ENCODE measurements around the gene TSHZ2.

- TF ChIP-seq ARNT (IDR thresholded peaks at IDR 0.05) (no peak), SP1 (IDR thresholded peaks at IDR 0.05) (no peak)
These were observed 177.2 kb downstream of the TSHZ2 start for GRCh38 chr20:53149148-53149889.

Data from HEK293T (cell line).